HG02763 (cell line): Measurements from ENCODE around the gene DGKI.

ENCODE experiments used
- ATAC-seq: cut with Tn5 transposase; IDR thresholded peaks from one replicate; pipeline ENCODE4 v1.9.1; 2021; ENCODE audit warnings: mild to moderate bottlenecking, moderate library complexity; ENCODE audit not compliant: unreplicated experiment

Gene DGKI

GRCh38 chr7:137609500-137609899 is 237.3 kb downstream of the DGKI start:
- no peak for ATAC-seq

- no peak for ATAC-seq
These were observed 240.6 kb downstream of the DGKI start for GRCh38 chr7:137606061-137606674.

- ATAC-seq, result no peak
These were observed 243.7 kb downstream of the DGKI start for GRCh38 chr7:137603043-137603442.

GRCh38 chr7:137601642-137602041 is 245.1 kb downstream of the DGKI start:
- no peak for ATAC-seq

DNA sequence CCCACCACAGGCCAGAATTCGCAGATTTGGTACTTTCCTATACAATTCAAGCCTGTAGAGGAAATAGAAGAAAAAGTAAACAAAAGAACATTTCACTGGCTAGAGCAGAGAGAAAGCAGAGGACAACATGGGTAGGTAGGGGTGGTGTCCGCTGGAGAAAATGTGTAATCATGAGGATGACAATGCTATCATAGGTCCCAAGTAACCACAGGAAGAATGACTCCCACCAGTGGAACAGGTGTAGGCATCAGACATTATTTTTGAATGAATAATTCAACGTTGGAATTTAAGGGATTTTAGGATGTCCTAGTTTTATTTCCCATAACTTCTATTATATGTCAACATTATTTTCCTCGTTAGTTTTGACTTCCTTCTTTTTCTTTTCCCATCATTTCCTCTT is 248.9 kb downstream of the DGKI start:
- ATAC-seq, result no peak

GRCh38 chr7:137593115-137593711 is 253.6 kb downstream of the DGKI start:
- ATAC-seq, result no peak

GRCh38 chr7:137592232-137592896 is 254.4 kb downstream of the DGKI start:
- ATAC-seq, result no peak

DNA sequence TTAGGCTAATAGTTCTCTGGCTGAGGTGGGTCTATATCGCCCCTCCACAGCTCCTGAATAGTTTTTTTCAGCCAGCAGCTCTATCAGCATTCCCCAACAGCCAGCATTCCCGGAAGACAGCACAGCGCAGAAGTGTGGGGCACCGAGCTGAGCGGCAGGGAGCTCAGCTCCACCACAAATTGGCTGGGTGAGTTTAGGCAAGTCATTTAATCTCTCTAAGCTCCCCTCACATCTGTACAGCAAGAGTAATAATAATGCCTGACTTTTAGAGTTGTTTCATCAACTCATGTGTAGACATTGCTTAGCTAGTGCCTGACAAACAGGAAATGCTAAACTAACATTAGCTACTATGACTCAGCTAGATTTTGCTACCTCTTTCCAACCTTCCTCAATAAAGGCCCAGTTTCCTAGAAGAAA is 255.3 kb downstream of the DGKI start:
- ATAC-seq, result no peak

GRCh38 chr7:137590756-137591305 is 255.9 kb downstream of the DGKI start:
- ATAC-seq, result no peak

- no peak for ATAC-seq
These were observed 256.6 kb downstream of the DGKI start for GRCh38 chr7:137590071-137590755.

- no peak for ATAC-seq
These were observed 259.4 kb downstream of the DGKI start for GRCh38 chr7:137587326-137587725.

DNA sequence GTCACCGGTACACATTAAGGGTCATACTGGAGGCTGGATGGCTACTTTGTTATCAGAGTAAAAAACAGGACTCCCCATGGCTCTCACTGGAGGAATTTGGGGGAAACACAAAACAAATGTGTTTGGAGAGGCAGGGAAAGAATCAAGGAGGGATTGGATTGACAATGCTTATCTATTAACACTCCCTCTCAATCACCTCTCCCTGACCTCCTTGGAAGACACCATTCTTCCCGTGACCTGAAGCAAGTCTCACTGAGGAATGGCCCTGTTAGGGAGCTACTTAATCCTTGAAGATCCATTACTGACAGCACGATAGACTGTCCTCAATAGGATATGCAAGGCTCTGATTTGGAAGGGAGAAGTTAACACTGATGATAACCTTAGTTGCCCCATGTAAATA is 261.2 kb downstream of the DGKI start:
- ATAC-seq, result no peak

DNA sequence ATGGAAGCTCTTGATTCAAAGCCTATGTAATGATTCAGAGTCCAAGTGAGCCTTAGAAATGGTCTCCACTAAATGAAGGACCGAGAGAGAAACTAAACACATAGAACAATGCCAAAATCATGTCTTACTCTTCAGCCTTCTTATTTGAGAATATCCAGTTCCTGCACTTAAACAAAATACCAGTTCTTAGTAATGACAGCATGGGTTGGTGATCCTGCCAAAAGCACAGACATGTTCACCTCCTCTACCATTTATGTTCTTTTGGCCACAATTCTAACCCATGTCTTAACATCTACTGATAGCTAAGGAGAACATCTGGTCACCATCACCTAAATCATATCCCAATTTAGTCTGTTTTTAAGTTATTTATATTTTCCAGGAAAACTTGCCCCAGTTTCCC is 263.6 kb downstream of the DGKI start:
- no peak for ATAC-seq

GRCh38 chr7:137579913-137580640 is 266.7 kb downstream of the DGKI start:
- no peak for ATAC-seq

DNA sequence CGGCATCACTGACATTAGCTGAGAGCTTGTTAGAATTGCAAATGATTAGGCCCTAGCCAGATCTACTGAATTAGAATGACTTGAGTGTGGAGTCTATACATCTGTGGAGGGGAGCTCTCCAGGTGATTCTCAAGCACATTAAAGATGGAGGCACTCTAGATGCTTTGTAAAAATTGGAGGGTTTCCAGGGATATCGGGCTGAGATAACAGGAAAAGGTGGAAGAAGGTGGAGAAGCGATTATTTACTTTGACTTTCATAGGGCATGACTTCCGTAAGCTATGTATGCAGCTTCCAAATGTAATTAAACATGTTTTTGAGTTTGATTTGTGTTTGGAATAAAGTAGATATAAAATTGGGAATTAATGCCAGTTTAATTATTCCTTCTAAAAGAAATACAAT is 268.2 kb downstream of the DGKI start:
- no peak for ATAC-seq

DNA sequence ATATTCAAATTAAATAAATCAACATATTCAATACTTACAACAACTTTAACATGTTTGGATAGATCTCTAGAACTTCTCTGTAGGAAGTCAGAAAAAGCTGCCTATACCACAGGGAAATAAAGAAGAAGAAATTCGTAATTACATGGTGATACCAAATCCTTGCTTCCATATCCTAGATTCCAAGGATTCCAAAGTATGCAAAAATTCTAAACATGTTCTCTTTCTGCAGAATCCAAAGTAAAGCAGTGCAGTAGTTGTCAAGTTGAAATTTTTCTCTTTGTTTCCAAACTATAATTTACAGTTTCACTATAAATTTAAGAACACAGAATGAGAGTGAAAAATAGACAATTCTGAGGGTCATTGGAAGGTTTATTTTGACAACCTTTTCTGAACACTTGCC is 269.6 kb downstream of the DGKI start:
- ATAC-seq, result no peak

DNA sequence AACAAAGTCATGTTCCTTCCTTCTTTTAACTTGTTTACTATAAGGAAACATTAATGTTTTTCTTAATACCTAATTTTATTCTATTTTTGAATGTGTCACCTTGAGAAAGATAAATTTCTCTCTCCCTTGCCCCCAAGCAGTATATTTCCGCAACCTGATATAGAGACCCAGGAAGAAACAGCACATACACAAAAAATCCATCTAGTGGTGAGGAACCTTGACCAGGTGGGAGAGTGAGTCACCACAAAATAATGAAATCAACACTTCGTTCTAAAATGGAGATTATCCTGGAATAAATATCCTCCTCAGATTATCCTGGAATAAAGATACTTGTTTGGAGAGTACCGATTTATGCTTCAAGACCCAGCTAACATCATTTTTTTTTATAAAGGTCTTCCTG is 270.3 kb downstream of the DGKI start:
- no peak for ATAC-seq

- no peak for ATAC-seq
These were observed 272.0 kb downstream of the DGKI start for GRCh38 chr7:137574812-137575211.

DNA sequence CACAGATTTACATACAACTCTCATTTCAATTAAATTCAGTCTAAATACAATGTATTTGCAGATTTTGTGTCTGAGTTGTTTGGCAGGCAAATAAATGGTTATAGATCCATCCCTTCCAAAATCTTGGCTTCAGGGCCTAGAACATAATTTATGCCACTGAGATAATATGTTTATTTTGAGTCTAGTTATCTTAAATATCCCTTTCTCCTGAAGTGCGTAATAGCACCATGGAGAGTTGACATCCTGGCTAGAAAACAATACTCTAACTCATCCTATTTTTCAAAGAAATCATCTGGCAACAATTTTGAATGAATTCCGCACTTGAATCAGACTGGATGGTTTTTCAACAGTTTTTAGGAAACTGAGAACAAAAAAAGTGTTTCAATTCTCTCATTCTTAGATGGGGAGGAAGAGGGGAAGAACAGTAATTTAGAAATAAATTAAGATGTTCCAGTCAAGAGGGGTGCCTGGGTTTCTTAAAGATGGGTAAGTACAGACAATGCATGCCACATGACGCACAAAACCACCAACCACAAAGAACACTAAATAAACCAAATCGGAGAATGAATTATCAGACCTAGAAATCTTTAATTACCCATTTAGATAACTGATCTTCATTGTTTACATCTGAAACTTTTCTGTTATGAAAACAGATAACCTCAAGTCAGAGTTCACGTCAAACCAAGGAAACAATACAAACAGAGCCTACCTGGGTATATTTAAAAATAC is 274.6 kb downstream of the DGKI start:
- no peak for ATAC-seq

DNA sequence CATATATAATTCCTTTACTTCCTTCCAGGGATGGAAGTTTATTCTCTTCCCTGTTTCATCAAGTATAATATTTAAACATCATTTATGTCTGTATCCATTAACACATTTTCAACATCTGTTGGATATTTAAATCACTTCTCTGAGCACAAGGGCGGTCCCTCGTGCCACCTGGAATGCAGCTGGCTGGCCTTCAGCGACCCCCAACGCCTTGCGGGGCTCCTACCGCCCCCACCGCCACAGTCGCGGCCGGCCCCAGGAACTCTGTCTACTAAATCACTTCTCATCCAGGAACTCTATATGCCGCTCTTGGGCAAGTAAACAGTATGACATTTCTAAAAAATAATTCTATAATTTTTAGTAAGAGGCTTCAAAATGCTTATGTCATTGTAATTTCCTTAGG is 282.1 kb downstream of the DGKI start:
- ATAC-seq, result no peak
